Prostate gland (tissue), 2 donors: Measurements from ENCODE around the gene SCN3B. TPM values are rescaled to one million over a fixed set of nuclear protein-coding genes. Genes with fewer than 3 reads are reported as not detected.

Experiments
- DNase-seq: peaks from one replicate; pipeline ENCODE4 v3.0.0-alpha.2; 2019; ENCODE audit warnings: low spot score
- H3K27ac ChIP-seq, 2 donors: fragments of 200-600 bp; sonication (generic); 2 replicates each; pipeline ENCODE4 v1.5.1; 2017 to 2019
- H3K27me3 ChIP-seq: fragments of 200-600 bp; sonication (generic); replicated peaks from 2 replicates; pipeline ENCODE4 v1.5.1; 2019; ENCODE audit not compliant: insufficient read depth
- H3K36me3 ChIP-seq, 2 donors: fragments of 200-600 bp; sonication (generic); 1 replicate in 1 of 2; 2 replicates in 1 of 2; pipeline versions ENCODE4 v1.5.1 to v1.8.1; 2017 to 2019
- H3K4me1 ChIP-seq: fragments of 200-600 bp; sonication (generic); replicated peaks from 2 replicates; pipeline ENCODE4 v1.5.1; 2019
- H3K4me3 ChIP-seq, 2 donors: fragments of 200-600 bp; sonication (generic); 2 replicates each; pipeline ENCODE4 v1.5.1; 2017 to 2019
- H3K9me3 ChIP-seq: fragments of 200-600 bp; sonication (generic); 2 replicates; pipeline ENCODE4 v1.5.1; 2017
- CTCF ChIP-seq, 4 experiments: fragments of 200-600 bp in 2 of 4; fragments of 450-650 bp in 2 of 4; sonication (generic) in 2 of 4; IDR thresholded peaks; 1 replicate in 3 of 4; 2 replicates in 1 of 4; pipeline ENCODE4 v1.5.1; 2016 to 2019; ENCODE audit warnings: antibody characterized with exemption in 4 of 4, mild to moderate bottlenecking in 2 of 4, moderate library complexity in 2 of 4
- POLR2A ChIP-seq: fragments of 450-650 bp; IDR thresholded peaks from one replicate; pipeline ENCODE4 v1.6.1; 2016; ENCODE audit warnings: antibody characterized with exemption, mild to moderate bottlenecking
- POLR2AphosphoS5 ChIP-seq: sonication (generic); formaldehyde crosslinking; IDR thresholded peaks from one replicate; pipeline ENCODE4 v1.6.1; 2017; ENCODE audit warnings: antibody characterized with exemption
- WGBS: methylation state at CpG from one replicate; pipeline ENCODE4 v1.1.5; 2018; 5-methylcytosine and 5-hydroxymethylcytosine counted together
- intact Hi-C: fragments of 100-400 bp; cut with DNase I; formaldehyde crosslinking; loops from one replicate; pipeline ENCODE4 v1.14.2; 2022
- total RNA-seq, 2 donors: library from RNA; depleted of rRNA; stranded (reverse); fragments of >200 nt; gene quantifications; one replicate each; pipeline ENCODE4 v1.1.0, GENCODE V29; 2016

SCN3B gene
- total RNA-seq, 2 donors from 2014 or later, result 2.5 to 3.5 TPM

GRCh38 chr11:123601136-123601535, 53.3 kb downstream of the SCN3B start:
- intact Hi-C loops, result no loop called here
- Histone ChIP-seq H3K27me3 (no peaks in the 10 kb centered on the region), H3K36me3 (no peaks in the 10 kb centered on the region), H3K9me3 (no peaks in the 10 kb centered on the region), H3K27ac (no peak overlapping the region), H3K4me1 (no peaks in the 10 kb centered on the region), H3K4me3 (no peak overlapping the region)
- no peak for DNase-seq
- no peak for TF ChIP-seq POLR2AphosphoS5
- 85% methylated on average over 4 of the region's 4 CpGs for WGBS

DNA sequence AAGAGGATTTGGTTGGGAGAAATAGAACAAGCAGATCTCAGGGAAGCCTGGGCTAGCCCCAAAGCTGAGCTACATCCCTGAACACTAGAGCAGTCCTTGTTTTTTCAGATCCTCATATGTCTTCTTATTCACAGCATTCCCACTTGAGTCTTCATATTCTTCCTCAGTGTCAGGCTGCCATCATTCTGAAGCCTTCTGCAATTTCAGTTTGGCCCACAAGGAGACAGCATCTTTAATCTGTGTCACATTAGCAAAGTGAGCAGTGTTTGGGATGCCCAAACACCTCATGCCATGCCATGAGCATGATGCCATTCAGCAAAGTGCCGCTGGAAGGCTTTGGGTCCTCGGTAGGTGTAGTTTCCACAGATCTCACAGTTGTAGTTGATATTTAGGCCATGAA, 56.6 kb downstream of the SCN3B start:
- no peak for DNase-seq
- no peaks in the 10 kb centered on the region for H3K4me1 ChIP-seq
- H3K27me3 ChIP-seq, result no peaks in the 10 kb centered on the region
- intact Hi-C loops, result no loop called here
- H3K36me3 ChIP-seq, result no peaks in the 10 kb centered on the region
- no peak overlapping the region for H3K27ac ChIP-seq
- WGBS, result 92% methylated on average over 2 of the region's 2 CpGs
- no peak overlapping the region for H3K4me3 ChIP-seq
- TF ChIP-seq CTCF (IDR thresholded peaks at IDR 0.05) (no peak), POLR2AphosphoS5 (no peak), POLR2A (no peak)
- H3K9me3 ChIP-seq, result no peaks in the 10 kb centered on the region

DNA sequence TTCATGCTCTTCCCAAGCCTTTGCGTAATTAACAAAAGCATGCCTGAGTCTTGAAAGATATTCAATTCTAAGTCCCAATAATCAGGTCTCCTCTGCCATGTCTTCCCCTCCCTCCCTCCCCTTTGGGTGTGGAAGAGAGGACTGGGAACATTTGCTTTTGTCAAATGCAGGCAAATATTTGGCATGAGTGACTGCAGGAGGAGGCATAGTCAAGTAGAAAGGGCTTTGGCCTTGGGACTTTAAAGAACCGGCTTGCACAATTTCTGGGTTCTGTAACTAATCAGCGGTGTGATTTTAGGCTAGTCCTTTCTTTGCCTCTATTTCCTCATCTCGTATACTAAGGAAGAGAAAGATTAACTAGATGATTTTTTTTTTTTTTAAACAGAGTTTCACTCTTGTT, 59.5 kb downstream of the SCN3B start:
- no peak for TF ChIP-seq CTCF (IDR thresholded peaks at IDR 0.05)
- no peak for TF ChIP-seq POLR2AphosphoS5
- no peak for TF ChIP-seq POLR2A
- Histone ChIP-seq H3K9me3 (no peaks in the 10 kb centered on the region), H3K27ac (no peak overlapping the region), H3K36me3 (no peaks in the 10 kb centered on the region), H3K4me1 (no peaks in the 10 kb centered on the region), H3K4me3 (no peak overlapping the region), H3K27me3 (no peaks in the 10 kb centered on the region)
- intact Hi-C loops, result no loop called here
- whole genome bisulfite sequencing, result 90% methylated on average over 4 of the region's 4 CpGs
- no peak for DNase-seq

GRCh38 chr11:123594188-123594901, 60.1 kb downstream of the SCN3B start:
- H3K36me3 ChIP-seq, result no peaks in the 10 kb centered on the region
- no peaks in the 10 kb centered on the region for H3K27me3 ChIP-seq
- no peaks in the 10 kb centered on the region for H3K9me3 ChIP-seq
- no peaks in the 10 kb centered on the region for H3K4me1 ChIP-seq
- TF ChIP-seq POLR2A (no peak), POLR2AphosphoS5 (no peak), CTCF (IDR thresholded peaks at IDR 0.05) (no peak)
- H3K27ac ChIP-seq, result no peak overlapping the region
- WGBS, result 97% methylated on average over 8 of the region's 8 CpGs
- no peak overlapping the region for H3K4me3 ChIP-seq
- intact Hi-C loops, result no loop called here
- no peak for DNase-seq

DNA sequence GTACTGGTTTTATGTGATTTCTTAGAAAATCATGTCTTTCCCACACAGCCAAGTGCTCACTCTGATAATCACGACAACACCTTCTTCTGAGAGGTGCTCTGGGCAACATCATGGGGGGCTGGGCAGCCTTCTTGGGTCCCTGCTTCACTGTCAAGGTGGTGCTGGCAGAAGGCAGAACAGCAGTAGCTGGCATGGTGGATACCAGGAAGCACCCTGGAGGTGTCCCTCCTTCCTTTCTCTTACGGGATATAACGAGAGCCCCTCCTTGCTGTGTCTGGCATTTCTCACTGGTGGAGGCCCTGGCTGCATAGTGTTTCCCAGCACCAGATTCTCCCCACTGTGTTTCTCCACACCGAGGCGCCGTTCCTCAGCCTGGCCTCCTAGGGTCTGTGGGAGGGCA, 60.9 kb downstream of the SCN3B start:
- no peaks in the 10 kb centered on the region for H3K4me1 ChIP-seq
- WGBS, result 72% methylated on average over 6 of the region's 6 CpGs
- DNase-seq, result no peak
- H3K27ac ChIP-seq, result no peak overlapping the region
- TF ChIP-seq POLR2AphosphoS5, result no peak
- no peak for TF ChIP-seq CTCF (IDR thresholded peaks at IDR 0.05)
- TF ChIP-seq POLR2A, result no peak
- H3K9me3 ChIP-seq, result no peaks in the 10 kb centered on the region
- intact Hi-C loops, result no loop called here
- no peaks in the 10 kb centered on the region for H3K27me3 ChIP-seq
- no peaks in the 10 kb centered on the region for H3K36me3 ChIP-seq
- H3K4me3 ChIP-seq, result no peak overlapping the region
